Nucleus accumbens (tissue), 56 donors: ENCODE results near the gene MCF2L2.
A peak's percentile ranks its signal among the peaks of the same experiment; 100 is the strongest.

ENCODE experiments used
- DNase-seq, 56 donors: peaks; one replicate each; lab custom pipeline; 2025; lab: John Stamatoyannopoulos, UW

Gene MCF2L2

DNA sequence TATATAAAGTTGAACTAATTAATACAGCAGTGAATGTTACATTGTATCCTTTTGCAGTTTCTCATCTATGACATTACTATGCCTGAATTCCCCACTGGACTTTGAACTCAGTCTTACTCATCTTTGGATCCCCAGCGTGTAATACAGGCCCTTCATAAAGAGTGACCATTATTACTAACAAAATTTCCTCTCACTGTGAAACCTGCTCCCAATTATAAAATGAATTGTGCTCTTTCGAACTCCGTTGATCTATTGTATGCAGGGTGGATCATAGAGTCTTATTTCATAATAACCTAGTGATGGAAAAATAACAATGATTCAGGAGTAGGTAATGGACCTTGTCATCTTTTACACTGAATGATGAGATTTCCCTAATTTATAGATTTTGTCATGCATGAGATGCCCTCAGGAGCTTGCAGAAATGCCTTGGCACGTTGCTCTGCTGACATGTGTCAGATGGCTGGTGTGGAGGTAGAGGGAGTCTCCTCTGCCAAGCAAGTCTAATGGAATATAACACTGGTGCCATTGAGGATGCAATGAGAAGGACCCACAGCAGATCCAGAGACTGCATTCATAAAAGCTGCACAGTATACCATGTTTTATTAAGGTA lies 149.8 kb downstream of the MCF2L2 start:
- DNase-seq: no peak

DNA sequence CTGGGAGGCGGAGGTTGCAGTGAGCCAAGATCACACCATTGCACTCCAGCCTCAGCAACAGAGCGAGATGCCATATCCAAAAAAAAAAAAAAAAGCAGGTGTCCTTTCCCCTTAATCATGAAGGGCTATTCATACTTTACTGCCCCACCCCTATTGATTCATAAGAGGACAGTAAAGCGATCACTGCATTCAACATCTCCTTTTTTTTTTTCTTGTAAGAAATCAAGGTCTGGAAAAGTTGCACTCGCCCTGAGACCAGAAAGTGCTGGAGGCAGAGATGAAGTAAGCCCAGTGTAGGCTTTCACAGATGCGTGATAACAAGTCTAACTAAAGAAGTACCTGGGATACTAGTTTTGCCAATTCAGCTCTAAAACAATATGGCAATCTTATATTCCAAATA lies 151.2 kb downstream of the MCF2L2 start:
- DNase-seq: no peak

DNA sequence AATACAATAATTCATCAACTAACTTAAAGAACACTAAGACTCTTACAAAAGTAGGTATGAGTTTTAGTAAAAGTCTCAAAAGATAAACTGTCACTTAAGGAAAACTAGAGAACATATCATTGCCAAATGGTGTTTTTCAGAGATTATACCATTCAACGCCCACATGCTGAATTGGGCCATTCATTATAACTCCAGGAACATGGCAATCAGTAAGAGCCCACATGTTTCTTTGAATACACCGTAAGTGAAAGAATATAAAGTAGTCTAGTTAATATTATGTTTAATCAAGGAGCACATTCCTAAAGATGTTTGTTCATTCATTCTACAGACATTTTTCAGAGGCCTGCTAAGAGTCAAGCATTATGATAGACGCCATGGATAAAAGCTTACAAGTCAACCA lies 152.5 kb downstream of the MCF2L2 start:
- no peak for DNase-seq

DNA sequence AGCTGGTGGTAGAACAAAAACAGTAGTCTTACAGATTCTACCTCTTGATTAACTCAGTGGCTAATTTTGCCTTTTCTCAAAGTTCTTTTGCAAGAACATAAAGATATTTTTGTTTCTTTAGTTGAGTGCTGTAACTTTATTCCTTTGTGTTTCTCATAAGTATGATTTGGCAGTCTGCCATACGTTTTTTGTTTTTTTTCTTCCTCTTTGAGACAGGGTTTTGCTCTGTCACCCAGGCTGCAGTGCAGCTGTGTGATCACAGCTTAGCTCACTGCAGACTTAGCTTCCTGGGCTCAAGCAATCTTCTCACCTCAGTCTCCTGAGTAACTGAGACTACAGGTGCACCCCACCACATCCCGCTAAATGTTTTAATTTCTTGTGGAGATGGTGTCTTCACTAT lies 153.0 kb downstream of the MCF2L2 start:
- DNase-seq: no peak

DNA sequence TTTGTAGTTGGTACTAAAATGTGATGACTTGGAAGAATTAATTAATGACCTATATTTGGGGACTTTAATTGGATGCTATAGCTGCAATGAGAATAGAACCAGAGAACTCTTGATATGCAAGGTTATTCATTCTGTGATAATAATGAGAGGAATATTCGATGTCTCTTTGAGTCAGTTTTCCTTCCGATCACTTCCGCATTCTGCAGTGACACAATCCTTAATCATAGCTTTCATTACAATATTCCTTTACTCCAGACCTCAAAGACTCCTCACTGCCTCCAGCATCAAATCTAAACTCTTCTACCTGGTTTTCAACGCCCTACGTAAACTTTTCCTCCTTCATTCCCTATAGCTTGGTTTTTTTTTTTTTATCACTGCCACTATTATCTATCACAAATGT lies 153.8 kb downstream of the MCF2L2 start:
- no peak for DNase-seq

DNA sequence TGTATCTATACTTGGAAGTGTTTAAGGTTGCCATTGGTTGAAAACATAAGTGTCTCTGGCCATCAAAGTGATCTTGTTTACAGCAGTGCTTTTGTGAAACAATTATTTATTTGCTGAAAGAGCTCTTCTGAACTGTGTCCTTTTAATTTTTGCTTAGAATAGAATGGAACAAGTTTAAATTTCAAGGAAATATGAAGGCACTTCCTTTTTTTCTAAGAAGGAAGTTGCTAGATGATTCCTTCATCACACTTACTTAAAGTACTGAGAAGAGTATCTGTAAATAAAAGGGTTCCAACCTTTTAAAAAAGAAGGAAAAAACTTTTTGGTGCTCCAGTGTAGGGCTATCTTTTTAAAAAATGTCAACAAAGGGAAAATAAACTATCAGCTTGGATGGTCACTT lies 155.6 kb downstream of the MCF2L2 start:
- no peak for DNase-seq

DNA sequence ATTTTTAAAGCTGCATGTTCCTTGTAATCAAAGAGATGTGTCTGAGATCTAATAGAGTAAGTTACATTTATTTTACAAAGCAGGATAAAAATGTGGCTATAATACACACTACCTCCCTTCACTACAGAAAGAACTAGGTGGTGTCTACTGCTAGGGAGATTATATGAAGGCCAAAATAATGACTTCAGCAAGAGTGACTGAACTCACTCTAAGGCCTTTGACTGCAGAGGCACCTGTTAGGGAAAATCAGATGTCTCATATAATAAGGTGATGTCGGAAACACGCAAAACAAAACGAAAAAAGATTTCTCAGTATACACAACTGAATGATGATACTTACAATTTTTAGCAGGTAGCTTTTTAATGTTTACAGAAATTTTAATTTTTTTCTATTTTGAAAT lies 156.3 kb downstream of the MCF2L2 start:
- DNase-seq: no peak

DNA sequence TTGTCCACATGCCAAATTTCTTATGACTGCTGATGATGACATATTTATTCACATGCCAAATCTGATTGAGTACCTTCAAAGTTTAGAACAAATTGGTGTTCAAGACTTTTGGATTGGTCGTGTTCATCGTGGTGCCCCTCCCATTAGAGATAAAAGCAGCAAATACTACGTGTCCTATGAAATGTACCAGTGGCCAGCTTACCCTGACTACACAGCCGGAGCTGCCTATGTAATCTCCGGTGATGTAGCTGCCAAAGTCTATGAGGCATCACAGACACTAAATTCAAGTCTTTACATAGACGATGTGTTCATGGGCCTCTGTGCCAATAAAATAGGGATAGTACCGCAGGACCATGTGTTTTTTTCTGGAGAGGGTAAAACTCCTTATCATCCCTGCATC lies 158.1 kb downstream of the MCF2L2 start:
- DNase-seq: no peak

DNA sequence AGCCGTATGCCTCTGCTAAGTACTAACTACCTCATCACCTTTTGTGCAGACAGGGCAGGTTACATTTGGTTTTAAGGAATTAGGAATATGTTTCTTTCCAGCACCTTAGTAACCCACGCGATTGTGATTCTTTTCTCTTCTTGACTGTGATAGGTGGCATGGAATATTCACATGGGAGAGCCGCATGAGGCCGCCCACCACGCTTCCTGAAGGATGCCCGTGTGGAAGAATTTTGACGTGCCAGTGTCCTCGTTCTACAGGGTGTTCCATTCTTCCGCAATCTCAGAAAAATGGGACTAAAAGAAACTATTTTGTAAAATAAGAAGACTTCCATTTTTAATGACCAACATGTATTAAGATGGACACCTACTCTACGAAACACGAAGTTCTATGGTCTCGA lies 159.1 kb downstream of the MCF2L2 start:
- DNase-seq: no peak

DNA sequence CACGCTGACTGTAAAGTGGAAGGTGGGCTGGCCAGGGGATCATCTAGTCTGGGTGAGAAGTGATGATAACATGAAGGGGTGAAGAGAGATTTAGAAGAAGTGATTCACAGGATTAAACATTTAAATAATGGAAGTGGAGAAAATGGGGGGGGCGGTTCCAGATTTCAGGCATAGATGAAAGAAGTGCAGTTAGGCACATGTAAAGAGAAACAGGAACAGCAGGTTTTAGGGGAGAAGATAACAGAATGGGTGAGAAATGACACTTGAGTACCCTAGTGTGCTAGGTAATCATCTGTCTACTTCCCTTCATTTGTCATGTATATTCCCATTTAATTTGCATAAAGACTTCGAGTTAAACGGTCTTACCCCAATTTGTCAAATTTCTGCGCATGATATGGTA lies 160.1 kb downstream of the MCF2L2 start:
- DNase-seq: no peak

DNA sequence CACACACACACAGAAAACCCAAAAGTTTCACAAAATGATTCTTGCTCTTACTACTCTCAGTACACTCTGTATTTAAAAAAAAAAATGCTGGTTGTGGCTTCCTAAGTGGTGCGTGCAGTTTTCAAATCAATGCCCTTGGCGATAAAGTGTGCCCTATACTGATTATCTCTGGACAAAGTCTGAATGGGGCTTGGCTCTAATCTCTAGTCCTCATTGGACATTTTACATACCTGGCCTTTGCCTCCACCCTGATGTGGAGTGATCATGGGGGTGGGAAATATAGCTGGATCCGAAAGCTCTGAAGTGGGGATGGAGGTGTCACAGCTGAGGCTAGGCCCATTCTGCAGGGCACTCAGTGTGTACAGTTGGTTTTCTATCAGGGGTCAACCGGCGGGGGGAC lies 161.3 kb downstream of the MCF2L2 start:
- no peak for DNase-seq

DNA sequence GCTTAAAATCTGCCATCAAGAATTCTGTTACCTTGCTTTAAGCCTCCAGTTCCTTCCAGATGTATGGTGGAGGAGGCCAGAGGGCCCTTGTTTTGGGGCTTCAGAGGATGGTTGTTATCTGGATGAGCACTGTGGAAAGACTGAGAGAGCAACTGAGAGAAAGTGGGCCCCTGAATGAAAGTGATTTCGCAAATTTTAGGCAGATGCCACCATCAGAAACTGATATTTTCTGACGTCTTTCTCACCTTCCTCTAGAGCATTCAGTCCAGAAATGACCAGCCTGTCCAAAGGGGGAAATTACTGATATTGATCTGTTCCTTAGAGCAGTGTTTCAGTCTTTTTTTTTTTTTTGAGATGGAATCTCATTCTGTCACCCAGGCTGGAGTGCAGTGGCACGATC lies 162.0 kb downstream of the MCF2L2 start:
- DNase-seq: no peak

DNA sequence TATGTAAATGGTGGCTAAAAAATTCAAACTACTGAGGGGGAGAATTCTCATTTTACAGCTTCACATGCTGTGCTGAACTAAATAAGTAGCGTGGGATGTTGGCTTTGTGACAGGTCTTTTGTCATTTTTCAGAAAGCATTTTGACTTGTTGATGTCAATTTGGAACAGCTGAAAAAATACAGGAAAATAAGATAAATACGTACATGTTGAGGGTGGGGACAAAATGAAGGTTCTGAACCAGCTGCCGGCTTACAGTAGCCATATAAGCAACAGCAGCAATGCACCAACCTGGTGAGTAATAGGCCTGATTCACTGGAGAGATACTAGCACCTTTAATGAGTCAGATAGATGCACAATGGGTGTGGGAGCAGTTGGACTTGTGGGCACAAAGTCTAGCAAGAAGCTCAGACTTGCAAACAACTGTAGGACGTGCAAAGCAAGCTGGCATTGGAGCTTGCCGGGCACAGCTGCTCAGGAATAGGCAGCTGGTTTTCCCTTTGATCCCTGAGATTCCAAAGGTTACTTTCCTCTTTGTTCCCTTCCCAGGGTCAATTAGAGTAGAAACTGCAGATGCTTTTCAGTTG lies 162.5 kb downstream of the MCF2L2 start:
- DNase-seq: peak in 14 of 56 donors; percentile 11 to 53 (median 26)

DNA sequence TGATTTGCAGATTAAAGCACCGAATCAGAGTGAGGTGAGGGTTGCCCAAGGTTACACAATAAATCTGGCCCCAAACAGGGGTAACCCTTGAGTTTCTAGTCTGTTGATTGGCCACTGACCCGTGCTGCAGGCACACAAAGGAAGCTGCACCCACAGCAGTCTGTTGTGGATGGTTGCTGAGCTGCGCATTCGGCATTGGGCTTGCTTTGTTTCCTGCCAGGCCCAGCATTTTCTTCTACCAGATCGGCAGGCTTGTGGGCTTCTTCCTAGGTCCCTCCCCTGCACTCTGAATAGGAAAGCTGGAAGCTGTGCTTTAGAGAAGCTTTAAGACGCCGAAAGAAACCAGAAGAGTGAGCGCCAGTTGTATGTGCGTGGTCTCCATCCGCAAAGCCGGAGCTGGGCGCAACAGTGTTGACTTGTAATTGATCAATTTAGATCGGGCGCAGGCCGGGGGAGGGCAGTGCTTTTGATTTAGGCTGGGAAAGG lies 163.2 kb downstream of the MCF2L2 start:
- DNase-seq: peak in 16 of 56 donors; percentile 15 to 55 (median 27)

DNA sequence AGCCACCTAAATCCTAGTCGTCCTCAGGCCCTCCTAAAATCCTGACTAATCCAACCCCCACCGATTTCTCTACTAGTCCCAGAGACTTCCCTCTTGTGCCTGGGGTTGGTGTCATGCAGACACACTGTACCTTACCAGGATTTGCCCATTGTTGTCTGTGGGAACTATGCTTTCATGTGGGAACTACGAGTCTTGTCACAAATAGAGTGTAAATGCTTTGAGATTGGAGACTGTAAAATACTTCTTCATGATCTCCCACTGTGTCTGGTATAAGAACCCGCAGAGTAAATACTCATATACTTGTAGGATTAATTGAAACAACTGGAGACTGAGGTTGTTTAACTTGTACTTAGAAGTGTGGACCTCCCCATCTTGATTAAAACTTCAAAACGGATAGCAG lies 164.2 kb downstream of the MCF2L2 start:
- no peak for DNase-seq

DNA sequence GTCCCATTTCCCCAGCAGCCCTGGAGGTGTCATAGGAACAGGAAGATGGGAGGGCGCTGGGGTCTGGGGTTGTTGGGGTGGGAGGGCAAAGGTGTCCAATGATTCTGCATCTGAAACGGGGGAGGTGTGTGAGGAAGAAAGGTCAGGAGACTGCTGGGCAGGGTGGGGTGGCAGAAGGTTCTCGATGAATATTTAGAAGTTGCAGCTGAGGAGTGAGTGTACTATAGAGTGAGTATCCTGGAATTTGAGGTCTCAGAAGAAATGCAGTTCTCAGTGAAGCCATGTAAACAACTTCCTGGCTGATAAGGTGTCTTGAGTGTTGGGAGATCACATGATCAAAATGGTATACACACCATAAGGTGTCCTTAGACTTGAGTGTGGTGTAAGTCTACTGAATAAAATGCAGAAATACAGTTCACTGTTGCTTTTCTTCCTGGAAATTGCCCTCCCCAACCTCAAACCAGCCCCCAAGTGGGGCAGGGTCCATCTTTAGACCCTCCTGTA lies 165.5 kb downstream of the MCF2L2 start:
- DNase-seq: no peak

DNA sequence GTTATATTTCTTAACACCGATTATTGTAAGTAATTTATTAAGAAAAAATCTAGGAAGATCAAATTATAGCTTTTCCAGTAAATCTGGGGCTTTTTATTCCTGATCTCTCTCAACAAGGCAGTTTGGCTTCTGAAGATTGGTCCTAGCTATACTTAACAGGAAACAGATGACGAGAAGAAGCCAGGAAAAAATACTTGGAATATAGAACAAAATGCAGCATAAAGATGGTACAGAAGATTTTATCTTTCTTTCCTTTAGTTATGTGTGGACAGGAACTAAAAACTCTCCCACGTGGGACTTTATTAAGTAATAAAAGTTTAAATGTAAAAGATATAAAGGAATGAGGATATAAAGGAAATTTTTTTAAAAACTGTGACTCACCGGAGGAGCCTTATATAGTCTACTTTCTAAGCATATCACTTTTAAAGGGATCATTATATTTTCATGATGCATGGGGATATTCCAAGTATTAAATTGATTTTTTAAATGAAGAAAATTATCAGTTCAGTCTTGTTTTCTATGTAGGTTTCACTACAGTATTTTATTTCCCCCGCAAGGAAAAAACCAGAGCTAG lies 167.2 kb downstream of the MCF2L2 start:
- DNase-seq: no peak

DNA sequence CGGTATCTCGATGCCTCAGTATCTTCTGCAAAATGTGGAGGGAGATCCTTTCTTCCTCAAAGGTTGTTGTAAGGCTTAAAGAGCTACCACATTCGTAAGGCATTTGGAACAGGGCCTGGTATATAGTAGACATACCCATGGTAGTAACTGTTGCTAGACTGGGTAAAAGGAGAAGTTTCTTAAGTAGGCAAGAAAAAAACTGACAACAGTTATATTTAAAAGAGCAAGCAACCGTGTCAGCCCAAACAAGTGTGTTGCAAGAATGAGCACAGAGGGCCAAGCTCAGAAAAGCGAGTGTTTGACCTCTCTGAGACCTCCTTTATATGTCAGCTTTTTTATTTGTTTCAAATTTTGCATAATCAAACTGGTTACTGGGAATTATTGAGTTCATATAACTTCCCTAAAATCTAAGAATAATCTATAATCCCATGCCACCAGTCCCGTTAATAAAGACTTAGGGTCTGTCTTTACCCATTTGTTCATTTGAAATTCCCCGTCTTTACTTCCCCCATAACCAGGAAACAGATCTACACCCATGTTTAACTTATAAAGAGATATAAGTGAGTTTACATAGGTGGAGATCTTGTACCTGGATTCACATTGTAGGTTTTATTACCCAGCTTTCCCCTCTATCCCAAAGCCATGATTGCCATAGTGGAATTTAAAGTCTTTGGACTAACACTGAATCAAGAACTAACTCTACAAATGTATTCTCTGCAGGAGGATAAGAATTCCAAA lies 168.1 kb downstream of the MCF2L2 start:
- DNase-seq: no peak

DNA sequence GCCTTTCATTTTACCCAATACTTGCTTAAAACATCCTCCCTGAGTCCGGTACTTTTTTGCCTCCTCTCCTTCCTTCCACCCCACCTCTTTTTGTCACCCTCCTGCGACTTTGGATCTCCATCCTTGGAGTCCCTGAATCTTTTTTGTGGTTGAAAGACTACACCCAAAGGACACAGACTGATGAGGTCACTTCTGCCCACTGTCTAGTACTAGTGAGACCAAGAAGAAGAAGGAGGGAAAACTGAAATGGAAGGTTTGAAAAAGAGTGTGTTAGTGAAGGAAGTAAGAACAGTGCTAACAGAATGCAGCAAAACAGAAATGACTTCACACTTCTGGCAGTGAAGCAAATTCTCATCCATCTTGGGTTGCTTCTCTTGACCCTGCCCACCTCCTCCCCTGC lies 168.8 kb downstream of the MCF2L2 start:
- DNase-seq: no peak

DNA sequence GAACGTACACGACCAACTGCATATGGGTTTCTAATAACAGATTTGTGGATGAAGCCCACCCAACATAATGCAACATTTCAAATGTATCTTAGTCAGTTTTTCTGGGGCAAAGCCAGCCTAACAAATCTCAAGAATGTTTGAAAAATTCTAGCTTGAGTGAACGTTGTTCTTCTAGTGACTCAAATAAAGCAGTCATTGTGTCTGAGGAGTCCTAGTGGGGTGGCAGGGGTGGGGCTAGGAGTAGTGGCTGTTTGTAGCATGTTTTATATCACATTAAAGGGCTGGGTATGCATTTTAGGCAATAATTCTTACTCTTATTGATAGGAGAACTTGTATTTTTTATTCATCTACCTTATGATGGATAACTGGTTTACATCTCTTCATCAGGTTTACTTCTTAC lies 169.3 kb downstream of the MCF2L2 start:
- no peak for DNase-seq

DNA sequence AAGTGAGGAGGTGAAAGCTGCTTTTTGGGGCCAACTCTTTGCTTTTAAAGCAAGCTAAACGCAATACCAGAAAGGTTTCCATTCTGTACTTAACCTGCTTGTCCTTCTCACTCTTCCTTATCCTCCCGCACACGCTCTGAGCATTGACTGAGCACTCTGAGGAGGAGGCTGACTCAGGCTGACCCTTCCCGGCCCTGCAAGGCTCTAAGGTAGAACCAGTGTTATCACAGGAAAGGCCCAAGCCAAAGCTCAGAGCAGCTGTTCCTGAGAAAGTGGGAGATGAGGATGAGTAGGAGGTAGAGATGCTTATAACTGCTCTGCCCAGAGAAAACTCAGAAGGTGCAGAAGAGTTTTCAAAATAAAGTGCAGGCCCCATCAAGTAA lies 173.1 kb downstream of the MCF2L2 start:
- DNase-seq: no peak
